HCT116 (cell line): ENCODE data around the gene DEPDC4.

ENCODE experiments used
- CTCF ChIP-seq, 3 experiments: fragments of 200-600 bp in 1 of 3; sonication (generic) in 1 of 3; IDR thresholded peaks in 2 of 3; conservative IDR thresholded peaks in 1 of 3; 2 replicates each; pipeline ENCODE4 v1.5.1; 2012 to 2017; ENCODE audit warnings: low read depth in 2 of 3, low read length in 2 of 3, antibody characterized with exemption in 1 of 3, borderline replicate concordance in 1 of 3, control low read depth in 1 of 3, mild to moderate bottlenecking in 1 of 3, mixed read lengths in 1 of 3, mixed run types in 1 of 3, moderate library complexity in 1 of 3; ENCODE audit not compliant: insufficient read depth in 1 of 3
- ELF1 ChIP-seq: IDR thresholded peaks from 2 replicates; pipeline ENCODE4 v1.6.1; 2012; ENCODE audit warnings: low read depth, borderline replicate concordance
- POLR2A ChIP-seq: IDR thresholded peaks from 2 replicates; pipeline ENCODE4 v1.7.0; 2011; ENCODE audit warnings: borderline replicate concordance; ENCODE audit not compliant: insufficient read depth, insufficient read length; ENCODE audit errors: extremely low read depth
- POLR2AphosphoS5 ChIP-seq: IDR thresholded peaks from 2 replicates; pipeline ENCODE4 v1.6.1; 2011; ENCODE audit warnings: mild to moderate bottlenecking, low read depth, low read length, moderate library complexity

- TF ChIP-seq POLR2A (no peak), ELF1 (no peak), CTCF (IDR thresholded peaks at IDR 0.05 in 2 of 3, conservative IDR thresholded peaks at IDR 0.05 in 1 of 3; ENCODE audit: borderline replicate concordance in 1 of 3, insufficient read depth in 1 of 3, low read depth in 2 of 3, low read length in 2 of 3) (no peak), POLR2AphosphoS5 (no peak)
Measured at GRCh38 chr12:100302081-100302480, 35.2 kb upstream of the DEPDC4 start.
